ENCODE results near the gene RNF40.
A peak's percentile ranks its signal among the peaks of the same experiment; 100 is the strongest.

Gene RNF40

DNA sequence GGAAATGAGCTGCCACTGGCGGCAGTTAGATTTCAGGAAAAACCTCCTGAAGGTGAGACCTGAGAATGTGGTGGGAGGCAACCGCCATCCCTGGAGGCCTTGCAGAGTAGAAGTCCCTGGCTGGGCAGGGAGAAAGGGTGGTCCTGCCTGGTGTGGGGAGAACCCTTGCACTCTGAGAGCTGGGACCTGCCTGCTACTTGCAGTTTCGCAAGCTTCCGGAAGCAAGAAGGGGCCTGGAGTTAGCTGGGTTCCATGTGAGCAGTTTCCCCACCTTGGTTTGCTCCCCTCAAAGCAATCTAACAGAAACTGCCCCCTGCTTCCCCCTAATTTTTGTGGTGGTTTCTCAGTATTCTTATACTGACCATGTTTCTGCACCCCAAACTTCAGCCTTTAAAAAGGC, 18.4 kb downstream of the RNF40 start:
- TF ChIP-seq, protein P1, sequence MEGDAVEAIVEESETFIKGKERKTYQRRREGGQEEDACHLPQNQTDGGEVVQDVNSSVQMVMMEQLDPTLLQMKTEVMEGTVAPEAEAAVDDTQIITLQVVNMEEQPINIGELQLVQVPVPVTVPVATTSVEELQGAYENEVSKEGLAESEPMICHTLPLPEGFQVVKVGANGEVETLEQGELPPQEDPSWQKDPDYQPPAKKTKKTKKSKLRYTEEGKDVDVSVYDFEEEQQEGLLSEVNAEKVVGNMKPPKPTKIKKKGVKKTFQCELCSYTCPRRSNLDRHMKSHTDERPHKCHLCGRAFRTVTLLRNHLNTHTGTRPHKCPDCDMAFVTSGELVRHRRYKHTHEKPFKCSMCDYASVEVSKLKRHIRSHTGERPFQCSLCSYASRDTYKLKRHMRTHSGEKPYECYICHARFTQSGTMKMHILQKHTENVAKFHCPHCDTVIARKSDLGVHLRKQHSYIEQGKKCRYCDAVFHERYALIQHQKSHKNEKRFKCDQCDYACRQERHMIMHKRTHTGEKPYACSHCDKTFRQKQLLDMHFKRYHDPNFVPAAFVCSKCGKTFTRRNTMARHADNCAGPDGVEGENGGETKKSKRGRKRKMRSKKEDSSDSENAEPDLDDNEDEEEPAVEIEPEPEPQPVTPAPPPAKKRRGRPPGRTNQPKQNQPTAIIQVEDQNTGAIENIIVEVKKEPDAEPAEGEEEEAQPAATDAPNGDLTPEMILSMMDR (conservative IDR thresholded peaks at IDR 0.05; ENCODE audit: low read depth, low read length) = no peak
- no peak overlapping the region for H3K4me3 ChIP-seq (ENCODE audit: low read depth, low read length)
- no peak for DNase-seq (ENCODE audit: low read depth)

DNA sequence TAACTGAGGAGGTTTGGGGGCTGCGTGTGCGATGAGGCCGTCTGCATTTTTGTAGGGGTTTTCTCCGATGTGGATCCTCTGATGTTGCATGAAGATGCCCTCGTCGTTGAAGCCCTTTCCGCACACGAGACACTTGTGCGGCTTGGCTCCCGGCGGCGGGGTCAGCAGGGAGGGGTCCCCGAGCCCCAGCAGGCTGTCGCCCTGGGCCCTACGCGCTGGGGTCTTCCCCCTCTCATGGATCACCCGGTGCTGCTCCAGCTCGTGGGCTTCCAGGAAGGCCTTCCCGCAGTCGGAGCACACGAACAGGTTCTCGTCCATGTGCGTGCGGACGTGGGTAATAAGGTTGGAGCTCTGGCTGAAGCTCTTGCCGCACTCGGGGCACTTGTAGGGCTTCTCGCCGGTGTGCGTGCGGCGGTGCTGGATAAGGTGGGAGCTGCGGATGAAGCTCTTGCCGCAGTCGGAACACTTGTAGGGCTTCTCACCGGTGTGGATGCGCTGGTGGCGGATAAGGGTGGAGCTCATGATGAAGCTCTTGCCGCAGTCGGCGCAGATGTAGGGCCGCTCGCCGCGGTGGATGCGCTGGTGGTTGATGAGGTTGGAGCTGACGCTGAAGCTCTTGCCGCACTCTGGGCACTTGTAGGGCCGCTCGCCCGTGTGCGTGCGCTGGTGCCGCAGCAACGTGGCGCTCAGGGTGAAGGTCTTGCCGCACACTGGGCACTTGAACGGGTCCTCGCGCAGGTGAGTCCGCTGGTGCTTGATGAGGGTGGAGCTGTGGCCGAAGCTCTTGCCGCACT, 20.6 kb downstream of the RNF40 start:
- H3K4me3 ChIP-seq (ENCODE audit: low read depth, low read length) = no peak overlapping the region
- TF ChIP-seq, protein P1 (conservative IDR thresholded peaks at IDR 0.05; ENCODE audit: low read depth, low read length) = no peak
- no peak for DNase-seq (ENCODE audit: low read depth)

DNA sequence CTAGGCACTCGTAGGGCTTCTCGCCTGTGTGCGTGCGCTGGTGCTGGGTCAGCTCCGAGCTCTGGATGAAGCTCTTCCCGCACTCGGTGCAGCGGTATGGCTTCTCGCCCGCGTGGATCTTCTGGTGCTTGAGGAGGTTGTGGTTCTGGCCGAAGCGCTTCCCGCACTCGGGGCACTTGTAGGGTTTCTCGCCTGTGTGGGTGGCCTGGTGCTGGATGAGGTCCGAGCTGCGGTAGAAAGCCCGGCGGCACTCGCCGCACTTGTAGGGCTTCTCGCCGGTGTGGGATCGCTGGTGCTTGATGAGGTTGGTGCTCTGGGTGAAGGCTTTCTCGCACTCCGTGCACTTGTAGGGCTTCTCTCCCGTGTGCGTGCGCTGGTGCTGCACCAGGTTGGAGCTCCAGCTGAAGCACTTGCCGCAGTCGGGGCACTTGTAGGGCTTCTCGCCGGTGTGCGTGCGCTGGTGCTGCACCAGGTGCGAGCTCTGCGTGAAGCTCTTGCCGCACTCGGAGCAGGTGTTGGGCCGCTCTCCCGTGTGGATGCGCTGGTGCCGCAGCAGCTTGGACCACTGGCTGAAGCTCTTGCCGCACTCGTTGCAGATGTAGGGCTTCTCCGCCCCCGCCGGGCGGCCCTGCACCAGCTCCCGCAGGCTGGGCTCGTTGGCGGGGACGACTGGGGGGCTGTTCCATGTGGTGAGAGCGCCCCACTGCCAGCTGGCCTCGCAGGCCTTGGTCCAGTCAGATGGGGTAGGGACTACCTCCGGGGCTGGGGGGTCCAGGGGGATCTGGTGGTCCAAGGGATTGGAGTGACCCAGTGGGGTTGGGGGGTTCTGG, 21.4 kb downstream of the RNF40 start:
- H3K4me3 ChIP-seq (ENCODE audit: low read depth, low read length) = no peak overlapping the region
- no peak for DNase-seq (ENCODE audit: low read depth)
- TF ChIP-seq, protein P1 (conservative IDR thresholded peaks at IDR 0.05; ENCODE audit: low read depth, low read length) = no peak

DNA sequence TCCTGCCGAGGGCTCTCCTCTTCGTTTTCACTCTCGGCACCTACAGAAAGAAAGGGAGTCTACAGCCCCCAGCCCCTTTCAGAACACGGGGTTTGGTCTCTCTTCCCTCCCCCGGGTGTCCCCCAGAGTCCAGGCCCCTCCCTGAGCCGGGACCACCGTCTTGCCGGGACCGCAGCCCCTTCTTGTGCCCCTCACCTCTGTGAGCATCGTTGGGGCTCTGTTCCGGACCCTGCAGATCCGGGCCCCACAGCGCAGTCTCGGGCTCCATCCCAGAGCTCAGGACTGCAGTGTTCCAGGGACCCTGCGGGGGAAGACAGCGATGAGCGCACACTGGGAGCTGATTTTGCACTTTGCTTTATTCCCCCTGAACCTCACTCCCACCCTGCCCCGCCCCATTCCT, 22.1 kb downstream of the RNF40 start:
- no peak overlapping the region for H3K4me3 ChIP-seq (ENCODE audit: low read depth, low read length)
- DNase-seq (ENCODE audit: low read depth) = no peak
- TF ChIP-seq, protein P1 (conservative IDR thresholded peaks at IDR 0.05; ENCODE audit: low read depth, low read length) = no peak

DNA sequence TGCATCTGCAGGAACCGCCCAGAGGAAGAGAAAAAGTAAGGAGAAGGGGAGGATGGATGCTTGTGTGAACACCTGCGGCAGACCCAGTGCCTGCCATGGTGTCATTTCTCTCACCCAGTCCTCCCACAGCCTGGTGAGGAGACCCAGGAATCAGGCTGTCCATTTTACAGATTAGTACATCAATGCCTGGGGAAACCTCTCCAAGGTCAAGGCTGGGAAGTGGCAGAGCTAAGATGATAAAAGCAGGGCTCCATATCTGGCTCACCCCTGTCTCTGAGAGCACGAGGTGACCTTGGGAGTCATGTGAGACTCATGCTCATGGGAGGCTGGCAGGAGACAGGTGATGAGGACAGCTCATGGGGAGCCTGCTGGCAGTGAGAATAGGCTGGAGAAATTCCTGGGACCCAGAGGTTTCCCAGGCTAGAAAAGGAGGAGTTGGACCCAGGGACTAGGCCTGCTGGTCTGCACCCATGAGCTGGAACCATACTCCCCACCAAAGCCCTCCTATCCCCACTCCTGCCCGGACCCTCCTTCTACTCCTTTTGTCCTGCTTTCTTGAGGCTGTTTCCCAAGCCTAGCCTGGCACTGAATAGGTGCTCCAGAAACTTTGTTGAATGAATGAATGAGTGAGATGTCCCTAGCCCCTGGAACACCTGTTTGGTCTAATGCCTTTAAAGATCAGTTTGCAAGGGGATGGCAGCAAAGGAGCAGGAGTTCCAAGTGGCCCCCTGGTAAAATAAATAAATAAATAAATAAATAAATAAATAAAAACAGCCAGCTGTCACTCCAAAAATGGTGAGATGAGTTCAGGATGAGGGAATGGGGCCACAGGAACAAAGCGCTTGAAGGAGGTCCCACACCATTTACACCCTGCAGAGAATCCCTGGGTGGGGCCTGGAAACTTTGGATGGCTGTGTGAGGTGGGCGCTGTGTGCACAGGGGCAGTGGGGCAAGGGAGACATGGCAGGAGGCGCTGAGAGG, 23.3 kb downstream of the RNF40 start:
- no peak for DNase-seq (ENCODE audit: low read depth)
- peak overlapping the region; percentile 97 for H3K4me3 ChIP-seq (ENCODE audit: low read depth, low read length)
- TF ChIP-seq, protein P1 (conservative IDR thresholded peaks at IDR 0.05; ENCODE audit: low read depth, low read length) = no peak

DNA sequence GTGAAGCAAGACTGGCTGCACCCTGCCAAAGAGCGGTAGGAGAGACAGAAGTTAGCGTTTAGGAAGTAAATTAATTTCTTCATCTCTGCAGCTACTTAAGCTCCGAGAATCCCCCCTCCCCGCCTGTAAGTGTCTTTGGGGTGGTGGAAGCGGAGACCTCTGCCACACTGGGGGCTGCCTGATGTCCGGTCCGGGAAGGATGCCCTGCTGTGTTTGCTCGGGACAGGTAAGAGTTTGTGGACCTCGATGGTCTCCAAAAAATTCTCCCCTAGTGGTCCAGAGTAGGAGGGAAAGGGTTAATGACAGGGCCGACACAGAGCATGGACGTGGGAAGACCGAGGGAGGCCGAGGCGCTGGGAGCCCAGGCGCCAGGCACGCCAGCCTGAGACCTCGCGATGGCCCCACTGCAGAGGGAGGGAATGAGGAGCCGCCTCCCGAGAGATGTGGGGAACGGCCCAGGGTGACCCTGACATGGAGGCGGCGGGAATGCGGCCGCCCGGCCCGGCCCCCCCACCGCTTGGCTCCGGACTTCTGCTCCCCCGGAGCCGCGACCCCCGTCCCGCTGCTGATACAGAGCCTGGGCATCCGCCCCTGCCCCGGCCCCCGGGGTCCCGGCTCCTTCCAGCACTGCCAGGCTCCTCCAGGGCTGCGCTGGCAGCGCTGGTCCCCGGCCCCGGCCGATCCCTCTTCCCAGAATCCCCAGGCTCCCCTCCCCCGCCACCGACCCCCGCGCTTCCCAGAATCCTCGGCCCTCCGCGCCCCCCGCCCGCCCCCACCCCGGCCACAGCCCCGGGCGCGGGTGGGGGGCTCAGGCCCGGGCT, 24.2 kb downstream of the RNF40 start:
- peak overlapping the region; percentile 97 for H3K4me3 ChIP-seq (ENCODE audit: low read depth, low read length)
- DNase-seq (ENCODE audit: low read depth) = peak; percentile 77
- TF ChIP-seq, protein P1 (conservative IDR thresholded peaks at IDR 0.05; ENCODE audit: low read depth, low read length) = no peak
